GM23338 (cell line): ENCODE measurements around the gene LRP1B. TPM values are rescaled to one million over a fixed set of nuclear protein-coding genes. Genes with fewer than 3 reads are reported as not detected.

Experiments used
- CREB1 ChIP-seq: fragments of 250-450 bp; sonication (Bioruptor Pico); IDR thresholded peaks from 2 replicates; pipeline ENCODE4 v1.5.0; 2020; ENCODE audit warnings: low read depth, mild to moderate bottlenecking, moderate library complexity
- JUNB ChIP-seq: IDR thresholded peaks from one replicate; pipeline ENCODE4 v1.6.1; 2016; ENCODE audit warnings: antibody characterized with exemption; ENCODE audit not compliant: unreplicated experiment
- POLR2AphosphoS5 ChIP-seq: IDR thresholded peaks from 2 replicates; pipeline ENCODE4 v1.6.1; 2016; ENCODE audit warnings: antibody characterized with exemption, low read depth
- ZNF462 ChIP-seq: fragments of 250-450 bp; sonication (Bioruptor Pico); IDR thresholded peaks from 2 replicates; pipeline ENCODE4 v1.5.0; 2020; ENCODE audit warnings: mild to moderate bottlenecking, moderate library complexity
- polyA plus RNA-seq: library from polyadenylated mRNA; unstranded; fragments of >200 nt; fragmentation: Nextera tagmentation; extraction: Ambion mirVana; gene quantifications from 2 replicates; pipeline ENCODE4 v1.2.1, GENCODE V29; 2016
- total RNA-seq: library from RNA; depleted of rRNA; stranded (reverse); fragments of >200 nt; shearing (Covaris generic); gene quantifications from 2 replicates; pipeline ENCODE4 v1.2.3, GENCODE V29; 2014
- TF ChIP-seq, protein P1 (sequence below): IDR thresholded peaks from 2 replicates; pipeline ENCODE4 v1.6.1; 2016; ENCODE audit warnings: antibody characterized with exemption
- TF ChIP-seq, protein P2 (sequence below): IDR thresholded peaks from one replicate; pipeline ENCODE4 v1.6.1; 2018; ENCODE audit warnings: antibody characterized with exemption; ENCODE audit not compliant: unreplicated experiment

The LRP1B gene
- total and polyA plus RNA-seq, 2 experiments from 2014 or later: 0.15 to 0.97 TPM

GRCh38 chr2:140865837-140866236 is 1265.0 kb downstream of the LRP1B start (continued):
- TF ChIP-seq ZNF462 (CRISPR knock-in tag) (no peak), JUNB (no peak), CREB1 (CRISPR knock-in tag) (no peak), POLR2AphosphoS5 (no peak)
- TF ChIP-seq, protein P1, sequence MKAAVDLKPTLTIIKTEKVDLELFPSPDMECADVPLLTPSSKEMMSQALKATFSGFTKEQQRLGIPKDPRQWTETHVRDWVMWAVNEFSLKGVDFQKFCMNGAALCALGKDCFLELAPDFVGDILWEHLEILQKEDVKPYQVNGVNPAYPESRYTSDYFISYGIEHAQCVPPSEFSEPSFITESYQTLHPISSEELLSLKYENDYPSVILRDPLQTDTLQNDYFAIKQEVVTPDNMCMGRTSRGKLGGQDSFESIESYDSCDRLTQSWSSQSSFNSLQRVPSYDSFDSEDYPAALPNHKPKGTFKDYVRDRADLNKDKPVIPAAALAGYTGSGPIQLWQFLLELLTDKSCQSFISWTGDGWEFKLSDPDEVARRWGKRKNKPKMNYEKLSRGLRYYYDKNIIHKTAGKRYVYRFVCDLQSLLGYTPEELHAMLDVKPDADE: no peak
- TF ChIP-seq, protein P2, sequence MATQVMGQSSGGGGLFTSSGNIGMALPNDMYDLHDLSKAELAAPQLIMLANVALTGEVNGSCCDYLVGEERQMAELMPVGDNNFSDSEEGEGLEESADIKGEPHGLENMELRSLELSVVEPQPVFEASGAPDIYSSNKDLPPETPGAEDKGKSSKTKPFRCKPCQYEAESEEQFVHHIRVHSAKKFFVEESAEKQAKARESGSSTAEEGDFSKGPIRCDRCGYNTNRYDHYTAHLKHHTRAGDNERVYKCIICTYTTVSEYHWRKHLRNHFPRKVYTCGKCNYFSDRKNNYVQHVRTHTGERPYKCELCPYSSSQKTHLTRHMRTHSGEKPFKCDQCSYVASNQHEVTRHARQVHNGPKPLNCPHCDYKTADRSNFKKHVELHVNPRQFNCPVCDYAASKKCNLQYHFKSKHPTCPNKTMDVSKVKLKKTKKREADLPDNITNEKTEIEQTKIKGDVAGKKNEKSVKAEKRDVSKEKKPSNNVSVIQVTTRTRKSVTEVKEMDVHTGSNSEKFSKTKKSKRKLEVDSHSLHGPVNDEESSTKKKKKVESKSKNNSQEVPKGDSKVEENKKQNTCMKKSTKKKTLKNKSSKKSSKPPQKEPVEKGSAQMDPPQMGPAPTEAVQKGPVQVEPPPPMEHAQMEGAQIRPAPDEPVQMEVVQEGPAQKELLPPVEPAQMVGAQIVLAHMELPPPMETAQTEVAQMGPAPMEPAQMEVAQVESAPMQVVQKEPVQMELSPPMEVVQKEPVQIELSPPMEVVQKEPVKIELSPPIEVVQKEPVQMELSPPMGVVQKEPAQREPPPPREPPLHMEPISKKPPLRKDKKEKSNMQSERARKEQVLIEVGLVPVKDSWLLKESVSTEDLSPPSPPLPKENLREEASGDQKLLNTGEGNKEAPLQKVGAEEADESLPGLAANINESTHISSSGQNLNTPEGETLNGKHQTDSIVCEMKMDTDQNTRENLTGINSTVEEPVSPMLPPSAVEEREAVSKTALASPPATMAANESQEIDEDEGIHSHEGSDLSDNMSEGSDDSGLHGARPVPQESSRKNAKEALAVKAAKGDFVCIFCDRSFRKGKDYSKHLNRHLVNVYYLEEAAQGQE: no peak
